T47D (cell line): Measurements from ENCODE around the gene ASAP3.
"Not testable (repeated sequence)": the region's sequence is repeated elsewhere in the genome, so short reads cannot be mapped to it uniquely, and the experiment has no call there.

Source experiments
- DNase-seq, 2 experiments: peaks; one replicate each; pipeline versions ENCODE4 v3.0.0 to v3.0.0-alpha.2; 2011 to 2012; ENCODE audit warnings: low read depth in 1 of 2, low spot score in 1 of 2
- JUND ChIP-seq: IDR thresholded peaks from 2 replicates; pipeline ENCODE4 v1.6.1; 2012; ENCODE audit warnings: low read depth
- in situ Hi-C: cut with HindIII; loops from 2 replicates; pipeline ENCODE4 v1.10.0; 2016; ENCODE audit warnings: low sequenced_read_pairs, low pct_unique_long_range_greater_than_20kb

ASAP3 gene

DNA sequence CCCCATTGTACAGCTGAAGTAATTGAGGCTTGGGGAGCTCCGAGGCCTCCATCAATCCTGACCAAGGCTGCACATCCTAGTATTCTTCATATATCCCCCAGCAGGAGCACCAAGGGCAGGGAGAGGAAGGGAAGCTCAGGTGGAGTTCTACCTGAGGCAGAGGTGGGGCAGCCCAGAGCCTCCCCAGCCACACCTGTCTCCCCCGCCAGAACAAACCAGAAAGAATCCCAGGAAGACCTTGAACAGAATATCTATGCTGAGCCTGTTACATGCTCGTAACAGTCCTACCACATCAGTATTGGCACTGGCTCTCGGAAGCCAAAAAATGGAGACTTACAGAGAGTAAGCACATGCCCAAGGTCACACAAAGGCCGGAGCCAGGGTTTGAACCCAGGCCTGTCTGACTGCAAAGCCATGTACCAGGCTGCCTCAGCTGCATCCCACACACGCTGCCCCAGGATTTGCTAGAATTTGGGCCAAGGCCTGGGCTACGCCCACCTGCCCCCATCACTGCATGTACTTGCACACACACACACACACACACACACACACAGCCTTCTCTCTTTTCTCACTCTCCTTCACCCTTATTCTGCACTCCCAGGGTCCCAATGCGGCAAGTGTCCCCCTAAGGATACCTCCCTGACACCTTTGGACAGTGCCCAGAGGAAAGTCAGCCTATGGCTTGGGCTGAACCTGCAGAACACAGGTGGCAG, 42.5 kb upstream of the ASAP3 start:
- no peak for DNase-seq
- no peak for TF ChIP-seq JUND
- in situ Hi-C loops = no loop called here

DNA sequence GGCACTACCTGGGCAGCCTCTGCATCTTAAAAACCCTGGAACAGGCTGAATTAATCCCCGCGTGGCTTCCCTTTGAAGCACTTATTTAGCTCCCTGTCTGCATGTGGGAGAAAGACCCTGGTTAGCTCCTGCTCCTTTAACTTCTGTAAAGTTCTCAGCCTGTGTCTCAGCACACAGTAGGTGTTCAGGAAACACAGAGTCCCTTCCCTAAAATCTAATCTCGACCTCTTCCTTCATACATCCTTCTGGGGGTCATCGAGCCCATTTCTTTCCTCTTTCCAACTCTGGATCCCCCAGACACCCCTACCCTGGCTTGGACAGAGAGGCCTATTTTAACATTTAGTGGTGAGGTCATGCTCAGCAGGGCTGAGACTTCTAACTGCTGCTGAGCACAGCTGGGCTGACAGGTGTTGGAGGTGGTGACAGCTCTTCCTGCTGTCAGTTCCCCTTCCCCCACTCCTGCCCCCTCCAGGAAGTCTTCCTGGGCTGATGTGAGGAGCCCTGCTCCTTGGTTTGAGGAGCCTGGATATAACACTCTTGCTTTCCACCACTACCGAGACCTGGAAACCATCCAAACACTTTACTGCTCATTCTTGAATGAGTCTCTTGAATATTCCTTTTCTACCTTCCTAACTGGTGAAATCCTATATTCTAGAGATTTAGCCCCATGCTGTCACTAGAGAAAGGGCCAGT, 41.7 kb upstream of the ASAP3 start:
- in situ Hi-C loops = no loop called here
- no peak for TF ChIP-seq JUND
- DNase-seq = no peak

DNA sequence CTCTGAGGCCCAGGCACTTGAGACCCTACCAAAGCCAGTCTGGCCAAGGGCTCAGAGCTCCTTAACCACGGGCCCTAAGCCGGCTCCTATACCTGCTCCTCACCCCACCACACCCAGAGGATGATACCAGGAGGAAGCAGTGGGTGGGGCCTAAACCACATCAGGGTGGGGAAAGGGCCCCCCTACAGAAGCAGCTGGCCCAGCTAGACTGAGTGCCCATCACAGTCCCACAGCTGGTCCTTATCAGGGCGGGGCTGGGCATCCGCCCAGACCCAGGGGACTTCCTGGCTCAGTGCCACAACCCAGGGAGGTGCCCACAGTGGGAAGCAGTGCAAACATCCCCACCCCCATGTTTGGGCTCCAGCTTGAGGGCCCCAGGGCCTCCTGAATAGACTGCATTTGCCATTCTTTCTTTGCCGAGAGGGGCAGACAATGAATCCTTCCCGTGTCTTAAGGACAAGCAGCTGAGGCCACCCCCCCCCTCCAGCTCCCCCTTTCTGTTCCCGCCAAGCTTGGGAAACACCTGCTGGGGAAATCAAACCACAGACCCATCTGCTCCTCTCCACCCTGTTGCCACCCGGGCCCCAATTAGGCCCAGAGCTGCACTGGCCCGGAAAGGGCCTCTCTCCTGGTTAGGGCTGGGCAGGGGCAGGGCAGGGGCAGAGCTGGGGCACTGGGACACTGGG, 40.9 kb upstream of the ASAP3 start:
- in situ Hi-C loops = no loop called here
- DNase-seq = no peak
- no peak for TF ChIP-seq JUND

DNA sequence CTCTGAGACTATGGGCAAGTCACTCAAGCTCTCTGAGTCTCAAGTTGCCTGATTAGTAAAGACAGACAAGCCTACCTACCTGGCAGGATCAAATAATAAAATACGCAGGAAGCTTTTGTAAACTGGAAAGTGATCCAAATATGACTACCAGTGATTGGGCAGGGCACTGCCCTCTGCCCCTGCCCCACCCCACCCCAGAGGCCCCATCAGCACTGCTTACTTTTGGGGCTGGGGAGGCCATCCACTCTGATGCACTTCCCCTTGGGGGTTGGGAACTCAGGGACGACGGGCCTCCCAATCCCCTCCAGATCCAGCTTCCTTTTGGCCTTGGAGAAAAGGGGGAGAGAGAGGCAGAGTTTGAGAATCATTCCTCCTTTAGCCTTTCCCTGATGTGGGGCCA, 40.2 kb upstream of the ASAP3 start:
- in situ Hi-C loops = no loop called here
- TF ChIP-seq JUND = no peak
- DNase-seq = no peak

DNA sequence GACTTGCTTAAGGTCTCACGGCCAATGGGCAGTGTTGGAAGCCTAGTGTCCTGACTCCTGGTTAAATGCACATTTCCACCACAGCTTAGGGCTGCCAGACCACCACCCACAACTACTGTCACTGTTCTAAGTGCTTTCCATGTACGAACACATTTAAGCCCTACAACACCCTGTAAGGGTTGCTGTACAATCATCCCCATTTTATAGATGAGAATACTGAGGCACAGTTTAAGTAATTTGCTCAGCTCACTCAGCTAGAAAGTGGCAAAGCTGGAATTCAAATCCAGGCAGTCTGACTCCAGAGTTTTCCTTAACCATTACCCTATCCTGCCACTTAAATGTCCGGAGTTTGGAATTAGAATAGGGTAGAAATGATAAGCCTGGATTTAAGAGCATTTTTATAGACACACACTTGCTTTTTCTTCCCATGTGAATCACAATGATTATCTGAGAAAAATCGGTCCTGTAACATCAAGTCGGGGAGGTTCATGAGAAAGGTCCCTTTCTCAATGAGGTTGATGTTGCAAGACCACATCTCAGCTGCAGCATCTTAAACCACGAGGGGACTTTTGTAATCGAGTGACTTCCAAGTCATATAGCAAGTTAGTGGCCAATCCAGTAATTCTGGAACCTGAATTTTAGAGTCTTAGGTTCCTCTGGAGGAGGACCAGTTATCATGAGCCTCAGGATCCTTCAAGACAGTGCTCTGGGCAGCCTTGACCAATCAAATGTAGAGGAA, 38.4 kb upstream of the ASAP3 start:
- in situ Hi-C loops = no loop called here
- peak in 1 of 2 experiments; percentile 26 for DNase-seq
- no peak for TF ChIP-seq JUND

DNA sequence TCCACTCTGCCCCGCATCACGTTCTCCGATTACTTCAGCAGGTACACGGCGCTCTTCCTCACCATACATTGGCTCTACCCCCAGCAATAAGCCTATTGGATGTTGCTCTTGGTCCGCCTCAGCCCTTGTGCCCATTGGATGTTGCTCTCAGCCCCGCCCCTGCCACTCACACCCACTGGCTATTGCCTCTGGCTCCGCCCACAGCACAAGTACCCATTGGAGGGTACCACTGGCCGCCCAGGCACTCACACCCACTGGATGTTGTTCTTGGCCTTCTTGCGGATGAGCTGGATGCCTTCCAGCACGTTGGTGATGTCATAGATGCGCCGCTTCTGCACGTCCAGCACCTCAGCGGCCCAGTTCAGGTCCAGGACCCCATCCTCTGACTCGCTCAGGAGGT, 37.6 kb upstream of the ASAP3 start:
- TF ChIP-seq JUND = no peak
- DNase-seq = no peak
- in situ Hi-C loops = no loop called here

DNA sequence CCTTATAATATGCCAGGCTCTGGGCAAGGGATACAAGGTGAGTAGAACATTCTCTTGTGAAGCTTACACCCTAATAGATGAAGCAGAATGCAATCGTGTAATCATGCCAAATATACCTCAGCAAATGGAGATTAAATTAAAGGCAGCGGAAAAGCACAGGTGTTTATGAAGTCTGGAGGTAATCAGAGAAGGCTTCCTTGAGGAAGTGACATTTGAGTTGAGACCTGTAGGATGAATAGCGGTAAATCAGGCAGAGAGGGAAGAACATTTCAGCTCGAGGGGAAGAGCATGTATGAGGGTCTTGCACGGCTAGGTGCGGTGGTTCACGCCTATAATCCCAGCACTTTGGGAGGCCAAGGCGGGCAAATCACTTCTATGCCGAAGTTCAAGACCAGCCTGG, 33.6 kb upstream of the ASAP3 start:
- in situ Hi-C loops = no loop called here
- no peak for DNase-seq
- no peak for TF ChIP-seq JUND

DNA sequence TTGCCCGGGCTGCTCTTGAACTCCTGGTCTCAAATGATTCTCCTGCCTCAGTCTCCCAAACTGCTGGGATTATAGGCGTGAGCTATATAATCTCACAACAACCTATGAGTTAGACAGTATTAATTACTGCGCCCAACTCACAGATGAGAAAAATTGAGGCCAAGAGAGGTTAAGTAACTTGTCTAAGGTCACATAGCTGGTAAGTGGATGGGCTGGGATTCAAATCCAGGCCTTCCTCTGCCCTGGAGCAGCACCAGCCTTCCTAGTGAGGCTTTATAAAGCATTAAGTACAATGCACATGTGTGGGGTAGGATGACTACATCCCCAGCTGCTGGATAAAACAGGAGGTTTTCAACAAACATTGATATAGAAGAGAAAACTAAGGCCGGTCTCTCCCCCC, 31.9 kb upstream of the ASAP3 start:
- in situ Hi-C loops = no loop called here
- no peak for DNase-seq
- TF ChIP-seq JUND = no peak

DNA sequence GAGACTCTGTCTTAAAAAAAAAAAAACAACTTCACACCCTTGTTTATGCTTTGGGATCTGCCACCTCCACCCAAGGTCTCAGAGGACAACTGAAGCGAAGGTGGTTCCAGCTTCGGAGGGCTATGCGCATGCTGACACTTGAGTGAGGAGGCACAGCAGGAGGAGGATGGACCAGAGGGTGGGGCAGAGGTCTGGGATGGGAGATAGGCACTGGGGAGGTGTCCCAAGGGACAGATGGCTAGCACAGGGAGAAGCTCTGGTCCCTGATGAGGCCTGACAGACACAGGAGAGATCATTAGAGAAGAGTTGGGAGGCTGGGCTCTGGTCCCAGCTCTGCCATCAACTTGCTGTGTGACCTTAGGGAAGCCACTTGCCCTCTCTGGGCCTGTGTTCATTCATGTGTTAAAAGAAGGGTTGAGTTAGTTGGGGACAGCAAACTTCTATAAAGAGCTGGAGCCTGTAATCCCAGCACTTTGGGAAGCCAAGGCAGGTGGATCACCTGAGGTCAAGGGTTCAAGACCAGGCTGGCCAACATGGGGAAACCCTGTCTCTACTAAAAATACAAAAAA, 30.2 kb upstream of the ASAP3 start:
- no peak for DNase-seq
- in situ Hi-C loops = no loop called here
- TF ChIP-seq JUND = no peak

DNA sequence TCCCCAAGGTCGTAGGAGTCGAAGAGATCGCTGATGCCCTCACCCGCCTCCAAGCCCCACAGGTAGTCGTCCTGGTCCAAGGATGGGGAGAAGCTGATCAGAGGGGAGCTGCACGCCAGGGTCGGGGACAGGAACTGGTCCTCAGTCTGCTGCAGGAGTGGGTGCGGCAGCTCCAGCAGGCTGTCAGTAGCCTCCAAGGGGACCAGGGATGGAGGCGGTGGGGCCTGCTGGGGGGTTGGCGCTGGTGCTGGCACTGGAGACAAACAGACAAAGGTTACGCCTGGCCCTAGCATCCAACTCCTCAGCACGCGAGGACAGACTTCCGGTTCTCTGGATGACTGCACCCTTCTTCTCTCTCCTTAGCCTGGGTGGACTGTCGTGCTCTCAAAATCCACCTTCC, 25.9 kb upstream of the ASAP3 start:
- DNase-seq = no peak
- in situ Hi-C loops = no loop called here
- no peak for TF ChIP-seq JUND

DNA sequence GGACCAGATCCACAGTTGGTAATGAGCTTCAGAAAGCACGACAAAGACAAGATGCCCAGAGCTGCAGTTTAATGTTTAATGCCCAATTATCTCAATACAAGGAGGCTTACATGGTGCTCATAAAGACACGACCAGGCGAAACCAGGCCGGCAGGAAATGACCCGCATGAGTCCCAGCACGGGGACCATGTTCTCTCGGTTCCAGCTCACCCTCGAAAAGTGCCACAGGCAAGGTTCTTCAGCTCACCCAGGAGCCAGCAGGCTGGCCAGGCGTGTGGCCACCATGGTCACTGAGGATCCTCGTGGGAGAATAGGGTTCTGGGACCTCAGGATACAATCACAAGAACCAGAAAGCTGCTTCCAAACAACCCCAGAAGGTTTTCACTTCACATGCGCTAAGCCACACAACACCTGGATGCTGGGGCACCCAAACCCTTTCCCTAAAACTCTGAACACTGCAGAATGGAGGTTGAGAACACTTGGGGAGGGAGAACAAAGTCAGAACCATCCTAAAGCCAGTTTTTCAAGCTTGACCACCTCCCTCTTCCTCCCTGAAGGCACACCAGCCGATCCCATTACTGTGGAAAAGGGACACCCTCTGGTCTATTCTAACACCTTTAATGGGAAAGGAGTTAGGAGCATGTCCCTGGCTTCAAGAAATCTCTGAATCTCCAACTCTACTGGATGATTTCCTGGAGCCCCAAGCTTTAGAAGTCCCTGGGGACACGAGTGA, 22.6 kb upstream of the ASAP3 start:
- no peak for TF ChIP-seq JUND
- in situ Hi-C loops = no loop called here
- peak; percentile 36 to 71 for DNase-seq

DNA sequence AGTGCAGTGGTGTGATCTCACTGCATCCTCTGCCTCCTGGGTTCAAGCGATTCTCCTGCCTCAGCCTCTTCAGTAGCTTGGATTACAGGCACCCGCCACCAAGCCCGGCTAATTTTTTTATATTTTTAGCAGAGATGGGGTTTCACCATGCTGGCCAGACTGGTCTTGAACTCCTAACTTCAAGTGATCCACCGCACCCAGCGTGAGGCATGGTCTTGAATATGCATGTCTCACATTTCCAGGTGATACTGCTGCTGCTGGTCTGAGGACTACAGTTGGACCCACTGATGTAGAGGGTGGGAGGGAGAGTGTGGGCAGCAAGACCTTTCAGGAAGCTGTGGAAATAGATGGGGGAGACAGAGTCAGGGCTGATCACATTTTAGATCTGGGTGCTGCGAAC, 21.9 kb upstream of the ASAP3 start:
- DNase-seq = no peak
- no peak for TF ChIP-seq JUND
- in situ Hi-C loops = no loop called here

DNA sequence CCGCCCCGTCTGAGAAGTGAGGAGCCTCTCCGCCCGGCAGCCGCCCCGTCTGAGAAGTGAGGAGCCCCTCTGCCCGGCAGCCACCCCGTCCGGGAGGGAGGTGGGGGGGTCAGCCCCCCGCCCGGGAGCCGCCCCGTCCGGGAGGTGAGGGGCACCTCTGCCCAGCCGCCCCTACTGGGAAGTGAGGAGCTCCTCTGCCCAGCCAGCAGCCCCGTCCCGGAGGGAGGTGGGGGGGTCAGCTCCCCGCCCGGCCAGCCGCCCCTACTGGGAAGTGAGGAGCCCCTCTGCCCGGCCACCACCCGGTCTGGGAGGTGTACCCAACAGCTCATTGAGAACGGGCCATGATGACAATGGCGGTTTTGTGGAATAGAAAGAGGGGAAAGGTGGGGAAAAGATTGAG, 20.2 kb upstream of the ASAP3 start:
- DNase-seq, in situ Hi-C loops: not testable (repeated sequence)
